Stomach (tissue), 9 donors: ENCODE data around the gene HEBP1. TPM values are rescaled to one million over a fixed set of nuclear protein-coding genes. Genes with fewer than 3 reads are reported as not detected.

Experiments used
- DNase-seq, 2 donors: peaks; one replicate each; pipeline versions ENCODE4 v3.0.0 to v3.0.0-alpha.2; 2013 to 2019
- H3K27ac ChIP-seq, 5 donors: fragments of 200-600 bp in 4 of 5; sonication (generic) in 4 of 5; one replicate each; pipeline ENCODE4 v1.5.1; 2013 to 2019; ENCODE audit warnings: mild to moderate bottlenecking in 1 of 5, moderate library complexity in 1 of 5
- H3K27me3 ChIP-seq, 3 donors: fragments of 200-600 bp; sonication (generic); one replicate each; pipeline ENCODE4 v1.5.1; 2017 to 2019; ENCODE audit warnings: mixed run types in 1 of 3
- H3K36me3 ChIP-seq, 4 donors: fragments of 200-600 bp; sonication (generic); 1 replicate in 3 of 4; 2 replicates in 1 of 4; pipeline ENCODE4 v1.5.1; 2016 to 2019
- H3K4me1 ChIP-seq, 4 donors: fragments of 200-600 bp; sonication (generic); one replicate each; pipeline ENCODE4 v1.5.1; 2016 to 2019
- H3K4me3 ChIP-seq, 4 donors: fragments of 200-600 bp; sonication (generic) in 3 of 4; one replicate each; pipeline ENCODE4 v1.5.1; 2016 to 2019; ENCODE audit warnings: mild to moderate bottlenecking in 1 of 4
- H3K9me3 ChIP-seq, 4 donors: fragments of 200-600 bp; sonication (generic); one replicate each; pipeline ENCODE4 v1.5.1; 2016 to 2019
- EP300 ChIP-seq: sonication (generic); formaldehyde crosslinking; IDR thresholded peaks from one replicate; pipeline ENCODE4 v1.6.1; 2017; ENCODE audit warnings: antibody characterized with exemption
- POLR2A ChIP-seq, 4 donors: fragments of 450-650 bp; IDR thresholded peaks; one replicate each; pipeline ENCODE4 v1.6.1; 2016; ENCODE audit warnings: antibody characterized with exemption in 4 of 4, control low read depth in 2 of 4, mild to moderate bottlenecking in 1 of 4, moderate library complexity in 1 of 4
- POLR2AphosphoS5 ChIP-seq, 3 donors: sonication (generic); formaldehyde crosslinking; IDR thresholded peaks; one replicate each; pipeline ENCODE4 v1.6.1; 2016; ENCODE audit warnings: antibody characterized with exemption in 3 of 3
- WGBS, 5 donors: extraction: QIAGEN DNeasy Blood & Tissue Kit in 3 of 5; methylation state at CpG; one replicate each; pipeline versions ENCODE4 v1.1.5 to v1.1.7; 2013 to 2018; 5-methylcytosine and 5-hydroxymethylcytosine counted together
- intact Hi-C: fragments of 100-400 bp; cut with DNase I; formaldehyde crosslinking; loops from one replicate; pipeline ENCODE4 v1.15.1; 2023; ENCODE audit warnings: low total_unique reads
- polyA plus RNA-seq, 3 donors: library from polyadenylated mRNA; stranded (reverse); fragments of 200-250 nt; gene quantifications; one replicate each; pipeline ENCODE4 v1.2.3, GENCODE V29; 2013
- total RNA-seq, 5 donors: library from RNA; depleted of rRNA; stranded (reverse); fragments of >200 nt; gene quantifications; one replicate each; pipeline versions ENCODE4 v1.1.0 to v1.2.3, GENCODE V29; 2014 to 2016
- TF ChIP-seq, protein P1 (sequence below), 7 experiments: fragments of 450-650 bp in 4 of 7; fragments of 200-600 bp in 3 of 7; sonication (generic) in 3 of 7; IDR thresholded peaks; one replicate each; pipeline ENCODE4 v1.5.1; 2016 to 2019; ENCODE audit warnings: antibody characterized with exemption in 7 of 7, control low read depth in 2 of 7, mild to moderate bottlenecking in 1 of 7
- donor health status: healthy with polysubstance abuse.
- donor health status: Bipolar disorder and iron deficiency.
- donor health status: healthy.

Gene HEBP1
- total and polyA plus RNA-seq, 8 donors: 0.45 to 57.3 (median 28.6) TPM

DNA sequence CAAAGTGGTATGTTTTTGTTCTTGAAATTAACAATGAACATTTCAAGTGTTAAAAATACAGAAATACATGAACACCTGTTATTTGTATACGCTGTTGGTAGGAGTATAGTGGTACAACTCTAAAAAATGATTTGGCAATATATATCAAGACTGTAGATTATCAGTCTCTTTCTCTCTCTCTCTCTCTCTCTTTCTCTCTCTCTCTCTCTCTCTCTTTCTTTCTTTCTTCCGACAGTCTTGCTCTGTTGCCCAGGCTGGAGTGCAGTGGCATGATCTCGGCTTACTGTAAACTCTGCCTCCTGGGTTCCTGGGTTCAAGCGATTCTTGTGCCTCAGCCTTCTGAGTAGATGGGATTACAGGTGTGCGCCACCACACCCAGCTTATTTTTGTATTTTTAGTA lies 12.6 kb downstream of the HEBP1 start:
- Histone ChIP-seq H3K27ac (no peak overlapping the region), H3K4me3 (no peak overlapping the region), H3K27me3 (no peaks in the 10 kb centered on the region), H3K4me1 (peaks cover 0 to 10% (median 5%) of the 10 kb centered on the region in 4 donors), H3K9me3 (no peaks in the 10 kb centered on the region), H3K36me3 (peaks cover 26 to 63% (median 53%) of the 10 kb centered on the region in 4 donors)
- WGBS, 5 donors: 77 to 87% (median 79%) methylated on average over 5 of the region's 5 CpGs
- intact Hi-C loops: no loop called here
- no peak for TF ChIP-seq POLR2A (IDR thresholded peaks at IDR 0.05)
- TF ChIP-seq, protein P1, sequence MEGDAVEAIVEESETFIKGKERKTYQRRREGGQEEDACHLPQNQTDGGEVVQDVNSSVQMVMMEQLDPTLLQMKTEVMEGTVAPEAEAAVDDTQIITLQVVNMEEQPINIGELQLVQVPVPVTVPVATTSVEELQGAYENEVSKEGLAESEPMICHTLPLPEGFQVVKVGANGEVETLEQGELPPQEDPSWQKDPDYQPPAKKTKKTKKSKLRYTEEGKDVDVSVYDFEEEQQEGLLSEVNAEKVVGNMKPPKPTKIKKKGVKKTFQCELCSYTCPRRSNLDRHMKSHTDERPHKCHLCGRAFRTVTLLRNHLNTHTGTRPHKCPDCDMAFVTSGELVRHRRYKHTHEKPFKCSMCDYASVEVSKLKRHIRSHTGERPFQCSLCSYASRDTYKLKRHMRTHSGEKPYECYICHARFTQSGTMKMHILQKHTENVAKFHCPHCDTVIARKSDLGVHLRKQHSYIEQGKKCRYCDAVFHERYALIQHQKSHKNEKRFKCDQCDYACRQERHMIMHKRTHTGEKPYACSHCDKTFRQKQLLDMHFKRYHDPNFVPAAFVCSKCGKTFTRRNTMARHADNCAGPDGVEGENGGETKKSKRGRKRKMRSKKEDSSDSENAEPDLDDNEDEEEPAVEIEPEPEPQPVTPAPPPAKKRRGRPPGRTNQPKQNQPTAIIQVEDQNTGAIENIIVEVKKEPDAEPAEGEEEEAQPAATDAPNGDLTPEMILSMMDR (IDR thresholded peaks at IDR 0.05): no peak
- no peak for TF ChIP-seq EP300
- no peak for TF ChIP-seq POLR2AphosphoS5 (IDR thresholded peaks at IDR 0.05)
- DNase-seq: no peak

DNA sequence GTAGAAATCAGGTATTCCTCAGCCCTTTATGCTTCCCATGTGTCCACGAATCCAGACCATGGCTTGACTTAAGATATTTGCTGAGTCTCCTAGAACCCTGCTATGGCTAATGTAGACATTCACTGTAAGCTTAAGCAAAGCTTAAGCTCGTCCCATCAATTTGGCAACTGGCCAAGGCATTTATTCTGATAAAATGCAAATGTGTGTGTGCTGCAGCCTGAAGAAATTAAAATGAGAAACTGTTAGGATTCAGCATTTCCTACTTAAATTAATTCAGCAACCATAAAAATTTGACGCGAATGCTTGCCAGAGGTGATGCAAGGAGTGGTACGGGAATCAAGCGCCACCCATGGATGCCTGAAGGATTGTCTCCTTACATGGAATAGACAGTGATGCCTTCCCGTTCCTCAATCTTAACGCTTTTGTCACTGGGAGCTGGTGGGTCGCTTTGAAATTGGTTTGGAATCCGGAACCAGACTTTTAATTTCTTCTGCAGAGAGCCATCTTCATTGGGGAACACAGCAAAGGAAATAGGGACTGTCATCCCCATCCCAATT lies 13.2 kb downstream of the HEBP1 start:
- intact Hi-C loops: no loop called here
- peaks cover 0 to 6% (median 2%) of the 10 kb centered on the region in 4 donors for H3K4me1 ChIP-seq
- no peak for DNase-seq
- H3K9me3 ChIP-seq: no peaks in the 10 kb centered on the region
- peaks cover 29 to 69% (median 58%) of the 10 kb centered on the region in 4 donors for H3K36me3 ChIP-seq
- no peaks in the 10 kb centered on the region for H3K27me3 ChIP-seq
- H3K4me3 ChIP-seq: no peak overlapping the region
- 86 to 89% (median 88%) methylated on average over 10 of the region's 10 CpGs for WGBS, 5 donors
- H3K27ac ChIP-seq: no peak overlapping the region
- TF ChIP-seq, protein P1 (IDR thresholded peaks at IDR 0.05): no peak
- TF ChIP-seq POLR2A (IDR thresholded peaks at IDR 0.05): no peak
- no peak for TF ChIP-seq EP300
- TF ChIP-seq POLR2AphosphoS5 (IDR thresholded peaks at IDR 0.05): no peak

DNA sequence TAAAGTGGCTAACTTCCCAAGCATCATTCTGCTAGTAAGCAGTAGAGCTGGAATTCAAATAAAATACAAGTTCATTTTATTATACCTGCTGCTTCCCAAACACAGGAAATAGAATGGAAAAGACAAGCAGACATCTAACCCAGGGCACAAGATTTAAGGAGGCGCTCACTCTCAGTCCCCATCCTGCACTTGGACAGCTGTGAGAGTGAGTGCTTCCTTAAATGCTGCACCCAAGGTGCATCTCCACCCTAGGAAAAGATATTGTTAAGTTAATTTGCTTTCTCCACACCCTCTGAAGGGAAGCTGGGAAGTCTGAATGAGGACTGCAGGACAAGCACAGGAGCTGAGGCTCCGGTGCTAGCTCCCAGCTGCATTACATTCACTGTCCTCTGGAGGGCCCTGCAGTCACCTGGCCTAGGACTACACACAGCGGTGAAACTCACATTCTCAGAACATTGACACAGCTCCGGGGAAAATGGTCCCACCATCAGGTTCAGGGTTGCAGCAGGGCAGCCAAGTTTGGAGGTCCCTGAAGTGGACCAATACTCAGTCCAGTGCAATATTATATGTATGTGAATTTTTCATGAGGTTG lies 14.2 kb downstream of the HEBP1 start:
- Histone ChIP-seq H3K27me3 (no peaks in the 10 kb centered on the region), H3K27ac (no peak overlapping the region), H3K4me1 (no peaks in the 10 kb centered on the region), H3K4me3 (no peak overlapping the region), H3K36me3 (peaks cover 37 to 78% (median 67%) of the 10 kb centered on the region in 4 donors), H3K9me3 (no peaks in the 10 kb centered on the region)
- 82 to 89% (median 86%) methylated on average over 4 of the region's 4 CpGs for WGBS, 5 donors
- peak in 1 of 2 donors; percentile 37 for DNase-seq
- no peak for TF ChIP-seq POLR2AphosphoS5 (IDR thresholded peaks at IDR 0.05)
- TF ChIP-seq, protein P1 (IDR thresholded peaks at IDR 0.05): peak in 3 of 7 experiments; percentile 18 to 28 (median 24)
- intact Hi-C loops: no loop called here

DNA sequence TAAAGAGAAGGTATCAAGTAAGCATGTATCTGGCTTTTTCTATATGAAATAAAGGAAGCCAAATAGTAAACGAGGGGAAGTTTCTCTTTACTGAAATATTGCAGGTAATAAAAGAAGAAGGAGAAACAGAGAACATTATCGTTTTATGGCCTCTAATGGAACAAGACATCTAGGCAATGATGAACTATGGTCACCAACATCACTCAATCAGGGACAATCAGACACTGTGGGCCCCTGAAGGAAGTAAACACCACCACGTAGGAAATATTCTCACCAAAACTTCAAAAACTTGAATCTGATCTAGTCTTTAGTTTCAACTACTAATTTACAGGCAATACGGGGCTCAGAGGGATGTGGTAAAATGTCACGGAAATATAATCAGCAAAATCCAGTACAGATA lies 15.9 kb downstream of the HEBP1 start:
- Histone ChIP-seq H3K4me1 (peaks cover 0 to 7% (median 5%) of the 10 kb centered on the region in 4 donors), H3K36me3 (peaks cover 44 to 94% (median 82%) of the 10 kb centered on the region in 4 donors), H3K27me3 (no peaks in the 10 kb centered on the region), H3K9me3 (no peaks in the 10 kb centered on the region), H3K27ac (no peak overlapping the region), H3K4me3 (no peak overlapping the region)
- intact Hi-C loops: no loop called here
- TF ChIP-seq EP300 (no peak), POLR2A (IDR thresholded peaks at IDR 0.05) (no peak), POLR2AphosphoS5 (IDR thresholded peaks at IDR 0.05) (no peak)
- TF ChIP-seq, protein P1 (IDR thresholded peaks at IDR 0.05): no peak
- no peak for DNase-seq
- WGBS, 5 donors: 78 to 92% (median 88%) methylated on average over 5 of the region's 5 CpGs
